HEK293 (cell line): Measurements from ENCODE around the gene KIF2C.

Experiments used
- EGR2 ChIP-seq: fragments of 450-650 bp; formaldehyde crosslinking; IDR thresholded peaks from 2 replicates; pipeline ENCODE4 v1.5.1; 2016; ENCODE audit warnings: low read depth, missing biosample characterization, missing genetic modification characterization
- GLI2 ChIP-seq: fragments of 450-650 bp; formaldehyde crosslinking; IDR thresholded peaks from 2 replicates; pipeline ENCODE4; 2017; ENCODE audit warnings: missing biosample characterization, missing genetic modification characterization, low read depth, borderline replicate concordance
- GLI4 ChIP-seq: fragments of 450-650 bp; formaldehyde crosslinking; IDR thresholded peaks from 2 replicates; pipeline ENCODE4 v1.5.1; 2016; ENCODE audit warnings: missing biosample characterization, missing genetic modification characterization
- HOXC10 ChIP-seq: sonication (generic); formaldehyde crosslinking; IDR thresholded peaks from 2 replicates; pipeline ENCODE4 v1.8.1; 2023; ENCODE audit warnings: mild to moderate bottlenecking, missing genetic modification reagents
- HOXD13 ChIP-seq: sonication (generic); formaldehyde crosslinking; IDR thresholded peaks from 2 replicates; pipeline ENCODE4 v1.8.0; 2022; ENCODE audit warnings: missing genetic modification reagents, borderline replicate concordance
- KLF16 ChIP-seq: fragments of 450-650 bp; formaldehyde crosslinking; IDR thresholded peaks from 2 replicates; pipeline ENCODE4 v1.5.1; 2017; ENCODE audit warnings: missing biosample characterization, missing genetic modification characterization
- MZF1 ChIP-seq: fragments of 450-650 bp; formaldehyde crosslinking; IDR thresholded peaks from 2 replicates; pipeline ENCODE4 v1.5.1; 2017; ENCODE audit warnings: missing biosample characterization, missing genetic modification characterization, borderline replicate concordance
- RBAK ChIP-seq: fragments of 450-650 bp; formaldehyde crosslinking; IDR thresholded peaks from 2 replicates; pipeline ENCODE4 v1.5.1; 2016; ENCODE audit warnings: missing biosample characterization, missing genetic modification characterization
- REST ChIP-seq: fragments of 450-650 bp; formaldehyde crosslinking; IDR thresholded peaks from 2 replicates; pipeline ENCODE4 v1.5.1; 2016; ENCODE audit warnings: missing biosample characterization, missing genetic modification characterization
- SCRT2 ChIP-seq: fragments of 450-650 bp; formaldehyde crosslinking; IDR thresholded peaks from 2 replicates; pipeline ENCODE4 v1.5.1; 2016; ENCODE audit warnings: missing biosample characterization, missing genetic modification characterization
- SP3 ChIP-seq: fragments of 450-650 bp; formaldehyde crosslinking; IDR thresholded peaks from 2 replicates; pipeline ENCODE4 v1.5.1; 2016; ENCODE audit warnings: missing biosample characterization, missing genetic modification characterization
- ZBTB48 ChIP-seq: fragments of 450-650 bp; formaldehyde crosslinking; IDR thresholded peaks from 2 replicates; pipeline ENCODE4 v1.5.1; 2016; ENCODE audit warnings: missing biosample characterization, missing genetic modification characterization
- ZFP69B ChIP-seq: fragments of 450-650 bp; formaldehyde crosslinking; IDR thresholded peaks from 2 replicates; pipeline ENCODE4 v1.5.1; 2016; ENCODE audit warnings: missing biosample characterization, missing genetic modification characterization
- ZNF114 ChIP-seq: fragments of 450-650 bp; formaldehyde crosslinking; IDR thresholded peaks from 2 replicates; pipeline ENCODE4 v1.5.0; 2017; ENCODE audit warnings: missing biosample characterization, missing genetic modification characterization
- ZNF155 ChIP-seq: fragments of 450-650 bp; formaldehyde crosslinking; IDR thresholded peaks from 2 replicates; pipeline ENCODE4 v1.5.1; 2016; ENCODE audit warnings: missing biosample characterization, missing genetic modification characterization
- ZNF175 ChIP-seq: fragments of 450-650 bp; formaldehyde crosslinking; IDR thresholded peaks from 2 replicates; pipeline ENCODE4 v1.5.1; 2016; ENCODE audit warnings: missing biosample characterization, missing genetic modification characterization
- ZNF24 ChIP-seq: fragments of 450-650 bp; formaldehyde crosslinking; IDR thresholded peaks from 2 replicates; pipeline ENCODE4 v1.5.1; 2016; ENCODE audit warnings: missing biosample characterization, missing genetic modification characterization
- ZNF292 ChIP-seq: fragments of 450-650 bp; formaldehyde crosslinking; IDR thresholded peaks from 2 replicates; pipeline ENCODE4 v1.5.1; 2016; ENCODE audit warnings: low read depth, missing biosample characterization, missing genetic modification characterization, borderline replicate concordance
- ZNF335 ChIP-seq: fragments of 450-650 bp; formaldehyde crosslinking; conservative IDR thresholded peaks from 2 replicates; pipeline ENCODE4 v1.5.1; 2016; ENCODE audit warnings: missing biosample characterization, missing genetic modification characterization
- ZNF366 ChIP-seq: fragments of 450-650 bp; formaldehyde crosslinking; conservative IDR thresholded peaks from 2 replicates; pipeline ENCODE4 v1.5.1; 2016; ENCODE audit warnings: missing biosample characterization, missing genetic modification characterization
- ZNF404 ChIP-seq: fragments of 450-650 bp; formaldehyde crosslinking; IDR thresholded peaks from 2 replicates; pipeline ENCODE4 v1.5.1; 2017; ENCODE audit warnings: missing biosample characterization, missing genetic modification characterization
- ZNF558 ChIP-seq: fragments of 450-650 bp; formaldehyde crosslinking; IDR thresholded peaks from 2 replicates; pipeline ENCODE4 v1.5.1; 2016; ENCODE audit warnings: missing biosample characterization, missing genetic modification characterization
- ZNF571 ChIP-seq: fragments of 450-650 bp; formaldehyde crosslinking; IDR thresholded peaks from 2 replicates; pipeline ENCODE4 v1.5.0; 2017; ENCODE audit warnings: missing biosample characterization, missing genetic modification characterization
- ZNF623 ChIP-seq: fragments of 450-650 bp; formaldehyde crosslinking; IDR thresholded peaks from 2 replicates; pipeline ENCODE4 v1.5.1; 2016; ENCODE audit warnings: missing biosample characterization, missing genetic modification characterization
- ZNF701 ChIP-seq: fragments of 450-650 bp; formaldehyde crosslinking; IDR thresholded peaks from 2 replicates; pipeline ENCODE4 v1.5.1; 2016; ENCODE audit warnings: missing biosample characterization, missing genetic modification characterization
- ZNF707 ChIP-seq: fragments of 450-650 bp; formaldehyde crosslinking; IDR thresholded peaks from 2 replicates; pipeline ENCODE4 v1.5.1; 2016; ENCODE audit warnings: missing biosample characterization, missing genetic modification characterization
- ZNF76 ChIP-seq: fragments of 450-650 bp; formaldehyde crosslinking; IDR thresholded peaks from 2 replicates; pipeline ENCODE4; 2016; ENCODE audit warnings: low read depth, missing biosample characterization, missing genetic modification characterization, borderline replicate concordance
- ZNF791 ChIP-seq: fragments of 450-650 bp; formaldehyde crosslinking; IDR thresholded peaks from 2 replicates; pipeline ENCODE4 v1.5.1; 2016; ENCODE audit warnings: missing biosample characterization, missing genetic modification characterization
- ZNF843 ChIP-seq: fragments of 450-650 bp; formaldehyde crosslinking; IDR thresholded peaks from 2 replicates; pipeline ENCODE4 v1.5.1; 2016; ENCODE audit warnings: missing biosample characterization, missing genetic modification characterization
- ZSCAN18 ChIP-seq: fragments of 450-650 bp; formaldehyde crosslinking; IDR thresholded peaks from 2 replicates; pipeline ENCODE4 v1.5.1; 2016; ENCODE audit warnings: missing biosample characterization, missing genetic modification characterization
- TF ChIP-seq, protein P1 (sequence below): fragments of 450-650 bp; formaldehyde crosslinking; IDR thresholded peaks from 2 replicates; pipeline ENCODE4 v1.5.1; 2016; ENCODE audit warnings: missing biosample characterization, missing genetic modification characterization
- TF ChIP-seq, protein P2 (sequence below): fragments of 450-650 bp; formaldehyde crosslinking; IDR thresholded peaks from 2 replicates; pipeline ENCODE4 v1.5.1; 2016; ENCODE audit warnings: missing biosample characterization, missing genetic modification characterization
- TF ChIP-seq, protein P3 (sequence below): fragments of 450-650 bp; formaldehyde crosslinking; IDR thresholded peaks from 2 replicates; pipeline ENCODE4 v1.5.1; 2016; ENCODE audit warnings: missing biosample characterization, missing genetic modification characterization

The KIF2C gene

DNA sequence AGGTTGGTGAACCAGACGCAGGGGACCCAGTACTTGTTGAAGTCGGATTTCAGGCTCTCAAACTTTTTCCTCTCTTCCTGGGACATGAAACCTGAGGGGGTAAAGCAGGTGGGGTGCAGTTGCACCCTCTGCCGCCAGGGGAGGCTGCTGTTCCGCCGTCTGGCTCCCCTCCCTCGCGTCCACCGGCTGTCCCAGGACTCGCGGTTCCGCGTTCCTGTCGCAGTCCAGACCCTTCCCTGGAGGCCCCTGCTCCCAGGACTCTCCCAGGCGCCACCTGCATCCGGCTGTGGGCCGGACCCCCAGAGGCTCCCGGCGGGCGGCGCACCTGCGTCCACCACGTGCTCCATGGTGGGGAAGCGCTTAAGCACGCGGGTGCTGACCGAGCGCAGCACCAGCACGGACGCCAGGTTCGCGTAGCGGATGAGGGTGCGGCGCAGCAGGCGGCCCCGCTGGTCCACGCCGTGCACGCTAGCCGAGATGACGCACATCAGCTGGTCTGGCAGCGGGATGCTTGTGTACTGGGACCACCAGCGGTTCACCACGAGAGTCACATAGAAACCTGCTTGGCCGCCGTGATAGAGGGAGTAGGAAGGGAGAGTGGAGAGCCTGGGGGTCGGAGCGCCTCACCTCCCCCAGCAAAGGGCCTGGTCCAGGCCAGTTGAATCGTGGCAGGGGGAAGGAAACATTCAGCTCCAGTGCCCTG lies 46.7 kb downstream of the KIF2C start (continued):
- TF ChIP-seq, protein P1, sequence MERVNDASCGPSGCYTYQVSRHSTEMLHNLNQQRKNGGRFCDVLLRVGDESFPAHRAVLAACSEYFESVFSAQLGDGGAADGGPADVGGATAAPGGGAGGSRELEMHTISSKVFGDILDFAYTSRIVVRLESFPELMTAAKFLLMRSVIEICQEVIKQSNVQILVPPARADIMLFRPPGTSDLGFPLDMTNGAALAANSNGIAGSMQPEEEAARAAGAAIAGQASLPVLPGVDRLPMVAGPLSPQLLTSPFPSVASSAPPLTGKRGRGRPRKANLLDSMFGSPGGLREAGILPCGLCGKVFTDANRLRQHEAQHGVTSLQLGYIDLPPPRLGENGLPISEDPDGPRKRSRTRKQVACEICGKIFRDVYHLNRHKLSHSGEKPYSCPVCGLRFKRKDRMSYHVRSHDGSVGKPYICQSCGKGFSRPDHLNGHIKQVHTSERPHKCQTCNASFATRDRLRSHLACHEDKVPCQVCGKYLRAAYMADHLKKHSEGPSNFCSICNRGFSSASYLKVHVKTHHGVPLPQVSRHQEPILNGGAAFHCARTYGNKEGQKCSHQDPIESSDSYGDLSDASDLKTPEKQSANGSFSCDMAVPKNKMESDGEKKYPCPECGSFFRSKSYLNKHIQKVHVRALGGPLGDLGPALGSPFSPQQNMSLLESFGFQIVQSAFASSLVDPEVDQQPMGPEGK, result peak; percentile 93
- TF ChIP-seq ZNF335 (tag by site-specific recombination) (peak; percentile 76; the same call in 1 of the 2 replicates), ZNF24 (tag by site-specific recombination) (0 out of 2 replicates have a peak, but pooled peaks have one; percentile 43), ZNF76 (peak; percentile 92), ZFP69B (tag by site-specific recombination) (peak; percentile 76; the same call in 1 of the 2 replicates), ZBTB48 (tag by site-specific recombination) (peak; percentile 77), ZNF843 (tag by site-specific recombination) (peak; percentile 66), ZNF114 (tag by site-specific recombination) (no peak), KLF16 (tag by site-specific recombination) (peak; percentile 58), HOXD13 (CRISPR knock-in tag) (no peak), GLI2 (no peak), ZNF623 (tag by site-specific recombination) (no peak), MZF1 (tag by site-specific recombination) (no peak; the same call in 1 of the 2 replicates), RBAK (tag by site-specific recombination) (no peak), ZSCAN18 (tag by site-specific recombination) (no peak), SCRT2 (peak; percentile 88), ZNF701 (tag by site-specific recombination) (no peak), ZNF292 (tag by site-specific recombination) (no peak), ZNF175 (tag by site-specific recombination) (no peak), ZNF155 (tag by site-specific recombination) (no peak), ZNF571 (tag by site-specific recombination) (no peak), ZNF558 (tag by site-specific recombination) (no peak), ZNF707 (tag by site-specific recombination) (no peak), HOXC10 (CRISPR knock-in tag) (no peak), REST (tag by site-specific recombination) (peak; percentile 53), GLI4 (tag by site-specific recombination) (no peak), ZNF404 (tag by site-specific recombination) (no peak), ZNF366 (tag by site-specific recombination) (peak; percentile 68; the same call in 1 of the 2 replicates), ZNF791 (tag by site-specific recombination) (no peak), EGR2 (no peak), SP3 (tag by site-specific recombination) (peak; percentile 28; the same call in 1 of the 2 replicates)
- TF ChIP-seq, protein P2, sequence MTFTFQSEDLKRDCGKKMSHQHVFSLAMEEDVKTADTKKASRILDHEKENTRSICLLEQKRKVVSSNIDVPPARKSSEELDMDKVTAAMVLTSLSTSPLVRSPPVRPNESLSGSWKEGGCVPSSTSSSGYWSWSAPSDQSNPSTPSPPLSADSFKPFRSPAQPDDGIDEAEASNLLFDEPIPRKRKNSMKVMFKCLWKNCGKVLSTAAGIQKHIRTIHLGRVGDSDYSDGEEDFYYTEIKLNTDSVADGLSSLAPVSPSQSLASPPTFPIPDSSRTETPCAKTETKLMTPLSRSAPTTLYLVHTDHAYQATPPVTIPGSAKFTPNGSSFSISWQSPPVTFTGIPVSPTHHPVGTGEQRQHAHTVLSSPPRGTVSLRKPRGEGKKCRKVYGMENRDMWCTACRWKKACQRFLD (tag by site-specific recombination), result no peak
- TF ChIP-seq, protein P3, sequence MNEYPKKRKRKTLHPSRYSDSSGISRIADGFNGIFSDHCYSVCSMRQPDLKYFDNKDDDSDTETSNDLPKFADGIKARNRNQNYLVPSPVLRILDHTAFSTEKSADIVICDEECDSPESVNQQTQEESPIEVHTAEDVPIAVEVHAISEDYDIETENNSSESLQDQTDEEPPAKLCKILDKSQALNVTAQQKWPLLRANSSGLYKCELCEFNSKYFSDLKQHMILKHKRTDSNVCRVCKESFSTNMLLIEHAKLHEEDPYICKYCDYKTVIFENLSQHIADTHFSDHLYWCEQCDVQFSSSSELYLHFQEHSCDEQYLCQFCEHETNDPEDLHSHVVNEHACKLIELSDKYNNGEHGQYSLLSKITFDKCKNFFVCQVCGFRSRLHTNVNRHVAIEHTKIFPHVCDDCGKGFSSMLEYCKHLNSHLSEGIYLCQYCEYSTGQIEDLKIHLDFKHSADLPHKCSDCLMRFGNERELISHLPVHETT (tag by site-specific recombination), result peak; percentile 69; the same call in 1 of the 2 replicates
